Mesenchymal stem cell (in vitro differentiated cells and primary cell): ENCODE data around the gene FA2H.
"Not testable (repeated sequence)": the region's sequence is repeated elsewhere in the genome, so short reads cannot be mapped to it uniquely, and the experiment has no call there.

Experiments used
- DNase-seq: peaks from one replicate; pipeline ENCODE4 v3.0.0-alpha.2; 2013
- H2AFZ ChIP-seq: one replicate; pipeline ENCODE4 v1.6.1; 2013; ENCODE audit warnings: low read depth, mild to moderate bottlenecking, control low read depth, inconsistent platforms, low read length, moderate library complexity
- H2AK5ac ChIP-seq: 2 replicates; pipeline ENCODE4 v1.6.1; 2013; ENCODE audit warnings: low read length, moderate library complexity, mild to moderate bottlenecking, inconsistent platforms; ENCODE audit not compliant: severe bottlenecking
- H2BK120ac ChIP-seq: one replicate; pipeline ENCODE4 v1.6.1; 2013; ENCODE audit warnings: low read depth, mild to moderate bottlenecking, inconsistent platforms, low read length, moderate library complexity
- H2BK12ac ChIP-seq, 2 experiments: one replicate each; pipeline ENCODE4 v1.6.1; 2013; ENCODE audit warnings: inconsistent platforms in 2 of 2, low read length in 2 of 2, mild to moderate bottlenecking in 2 of 2, moderate library complexity in 2 of 2, control low read depth in 1 of 2
- H2BK15ac ChIP-seq: one replicate; pipeline ENCODE4 v1.6.1; 2013; ENCODE audit warnings: mild to moderate bottlenecking, low read depth, inconsistent platforms; ENCODE audit not compliant: poor library complexity, severe bottlenecking
- H2BK5ac ChIP-seq: 2 replicates; pipeline ENCODE4 v1.6.1; 2013; ENCODE audit warnings: low read depth, mild to moderate bottlenecking, low read length, control low read depth, inconsistent platforms; ENCODE audit not compliant: poor library complexity, severe bottlenecking
- H3K14ac ChIP-seq, 2 experiments: one replicate each; pipeline ENCODE4 v1.6.1; 2013; ENCODE audit warnings: inconsistent platforms in 2 of 2, low read length in 2 of 2, control low read depth in 1 of 2, mild to moderate bottlenecking in 1 of 2, moderate library complexity in 1 of 2
- H3K18ac ChIP-seq, 2 experiments: one replicate each; pipeline ENCODE4 v1.6.1; 2013; ENCODE audit warnings: inconsistent platforms in 2 of 2, low read length in 2 of 2, control low read depth in 1 of 2, low read depth in 1 of 2, mild to moderate bottlenecking in 1 of 2
- H3K23ac ChIP-seq, 2 experiments: one replicate each; pipeline ENCODE4 v1.6.1; 2013; ENCODE audit warnings: inconsistent platforms in 2 of 2, low read length in 2 of 2, mild to moderate bottlenecking in 2 of 2, moderate library complexity in 2 of 2, control low read depth in 1 of 2
- H3K27ac ChIP-seq: 2 replicates; pipeline ENCODE4 v1.5.1; 2013; ENCODE audit warnings: mild to moderate bottlenecking, moderate library complexity, low read length, control low read depth, inconsistent platforms; ENCODE audit not compliant: poor library complexity, severe bottlenecking
- H3K27me3 ChIP-seq, 2 experiments: 2 replicates each; pipeline versions ENCODE4 v1.6.1 to v1.7.0; 2013; ENCODE audit warnings: low read length in 2 of 2, mild to moderate bottlenecking in 2 of 2, moderate library complexity in 2 of 2, control low read depth in 1 of 2, inconsistent platforms in 1 of 2; ENCODE audit not compliant: control insufficient read depth in 1 of 2, insufficient read depth in 1 of 2
- H3K36me3 ChIP-seq, 2 experiments: 2 replicates each; pipeline versions ENCODE4 v1.6.1 to v1.7.0; 2013; ENCODE audit warnings: low read length in 2 of 2, control low read depth in 1 of 2, inconsistent platforms in 1 of 2, low read depth in 1 of 2, mild to moderate bottlenecking in 1 of 2; ENCODE audit not compliant: insufficient read depth in 2 of 2, control insufficient read depth in 1 of 2
- H3K4ac ChIP-seq, 2 experiments: one replicate each; pipeline ENCODE4 v1.6.1; 2013; ENCODE audit warnings: inconsistent platforms in 2 of 2, low read length in 2 of 2, mild to moderate bottlenecking in 2 of 2, moderate library complexity in 2 of 2, control low read depth in 1 of 2, low read depth in 1 of 2
- H3K4me1 ChIP-seq: 2 replicates; pipeline ENCODE4 v1.6.1; 2013; ENCODE audit warnings: low read depth, low read length, control low read depth; ENCODE audit not compliant: control insufficient read depth, insufficient read depth
- H3K4me2 ChIP-seq: 2 replicates; pipeline ENCODE4 v1.6.1; 2013; ENCODE audit warnings: low read length, mild to moderate bottlenecking, inconsistent platforms; ENCODE audit not compliant: poor library complexity, severe bottlenecking
- H3K4me3 ChIP-seq, 2 experiments: 2 replicates each; pipeline versions ENCODE4 v1.5.1 to v1.7.0; 2013; ENCODE audit warnings: low read length in 2 of 2, mild to moderate bottlenecking in 2 of 2, control low read depth in 1 of 2, low read depth in 1 of 2; ENCODE audit not compliant: insufficient read depth in 1 of 2
- H3K79me1 ChIP-seq: replicated peaks from 2 replicates; pipeline ENCODE4 v1.6.1; 2013; ENCODE audit warnings: mild to moderate bottlenecking, control low read depth, low read length, inconsistent platforms; ENCODE audit not compliant: poor library complexity, severe bottlenecking
- H3K9ac ChIP-seq: 2 replicates; pipeline ENCODE4 v1.7.0; 2013; ENCODE audit warnings: mild to moderate bottlenecking, low read length, moderate library complexity
- H3K9me3 ChIP-seq: 2 replicates; pipeline ENCODE4 v1.7.0; 2013; ENCODE audit warnings: mild to moderate bottlenecking, low read length; ENCODE audit not compliant: control insufficient read depth
- H4K8ac ChIP-seq: one replicate; pipeline ENCODE4 v1.6.1; 2013; ENCODE audit warnings: inconsistent platforms, mild to moderate bottlenecking, low read length, moderate library complexity
- H4K91ac ChIP-seq: one replicate; pipeline ENCODE4 v1.6.1; 2013; ENCODE audit warnings: mild to moderate bottlenecking, low read length, inconsistent platforms
- WGBS: methylation state at CpG from one replicate; pipeline ENCODE4 v1.1.7; 2013; ENCODE audit warnings: mixed read lengths; 5-methylcytosine and 5-hydroxymethylcytosine counted together

Gene FA2H

DNA sequence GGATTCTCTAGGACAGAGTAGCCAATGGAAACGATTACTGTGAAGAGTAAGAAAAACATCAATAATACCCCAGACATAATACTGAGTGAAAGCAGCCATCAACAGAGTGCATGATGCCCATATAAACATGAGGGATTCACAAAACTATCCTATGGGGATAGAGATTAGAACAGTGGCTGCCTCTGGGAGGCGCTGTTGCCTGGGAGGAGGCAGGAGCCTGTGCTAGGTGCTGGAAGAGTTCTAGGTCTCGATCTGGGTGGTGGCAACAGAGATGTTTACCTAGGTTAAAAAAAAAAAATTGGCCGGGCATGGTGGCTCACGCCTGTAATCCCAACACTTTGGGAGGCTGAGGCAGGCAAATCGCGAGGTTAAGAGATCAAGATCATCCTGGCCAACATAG is 7.9 kb downstream of the FA2H start:
- 77% methylated on average over 6 of the region's 7 CpGs for WGBS

DNA sequence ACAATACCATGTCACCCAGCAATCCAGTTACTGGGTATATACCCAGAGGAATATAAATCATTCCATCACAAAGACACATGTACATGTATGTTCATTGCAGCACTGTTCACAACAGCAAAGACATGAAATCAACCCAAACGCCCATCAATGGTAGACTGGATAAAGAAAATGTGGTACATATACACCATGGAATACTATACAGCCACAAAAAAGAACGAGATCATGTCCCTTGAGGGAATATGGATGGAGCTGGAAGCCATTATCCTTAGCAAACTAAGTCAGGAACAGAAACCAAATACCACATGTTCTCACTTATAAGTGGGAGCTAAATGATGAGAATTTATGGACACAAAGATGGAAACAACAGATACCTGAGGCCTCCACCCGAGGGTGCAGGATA is 10.4 kb downstream of the FA2H start:
- not testable (repeated sequence) for H3K18ac ChIP-seq, H2AK5ac ChIP-seq, H3K14ac ChIP-seq, H2AFZ ChIP-seq, H3K79me1 ChIP-seq, H3K36me3 ChIP-seq, H3K4me1 ChIP-seq, H4K91ac ChIP-seq, H2BK5ac ChIP-seq, H3K23ac ChIP-seq, H2BK15ac ChIP-seq, H3K4me2 ChIP-seq, H2BK120ac ChIP-seq, DNase-seq, H3K27ac ChIP-seq, H2BK12ac ChIP-seq, H3K4me3 ChIP-seq, H4K8ac ChIP-seq, H3K9ac ChIP-seq, H3K9me3 ChIP-seq, H3K4ac ChIP-seq
- H3K27me3 ChIP-seq, result peaks cover 12 to 49% of the 10 kb centered on the region in 2 experiments
- no CpG with 5 or more reads among the region's 3 CpGs for WGBS

More for the DNA sequence above, 7.9 kb downstream of the FA2H start:
- H3K79me1 ChIP-seq, result no peaks in the 10 kb centered on the region
- H3K36me3 ChIP-seq, result no peaks in the 10 kb centered on the region
- no peak overlapping the region for H3K18ac ChIP-seq
- H2BK5ac ChIP-seq, result no peak overlapping the region
- no peak overlapping the region for H3K9ac ChIP-seq
- H3K23ac ChIP-seq, result no peak overlapping the region
- no peaks in the 10 kb centered on the region for H3K4me1 ChIP-seq
- H2AFZ ChIP-seq, result no peak overlapping the region
- peaks cover 5% of the 10 kb centered on the region for H3K9me3 ChIP-seq
- no peak overlapping the region for H3K14ac ChIP-seq
- no peak overlapping the region for H4K8ac ChIP-seq
- no peak overlapping the region for H3K4me3 ChIP-seq
- peaks cover 28 to 73% of the 10 kb centered on the region in 2 experiments for H3K27me3 ChIP-seq
- H3K27ac ChIP-seq, result no peak overlapping the region
- H3K4me2 ChIP-seq, result no peak overlapping the region
- H3K4ac ChIP-seq, result no peak overlapping the region
- no peak overlapping the region for H2AK5ac ChIP-seq
- no peak overlapping the region for H2BK120ac ChIP-seq
- H2BK12ac ChIP-seq, result no peak overlapping the region
- H4K91ac ChIP-seq, result no peak overlapping the region
- no peak for DNase-seq
- H2BK15ac ChIP-seq, result no peak overlapping the region

DNA sequence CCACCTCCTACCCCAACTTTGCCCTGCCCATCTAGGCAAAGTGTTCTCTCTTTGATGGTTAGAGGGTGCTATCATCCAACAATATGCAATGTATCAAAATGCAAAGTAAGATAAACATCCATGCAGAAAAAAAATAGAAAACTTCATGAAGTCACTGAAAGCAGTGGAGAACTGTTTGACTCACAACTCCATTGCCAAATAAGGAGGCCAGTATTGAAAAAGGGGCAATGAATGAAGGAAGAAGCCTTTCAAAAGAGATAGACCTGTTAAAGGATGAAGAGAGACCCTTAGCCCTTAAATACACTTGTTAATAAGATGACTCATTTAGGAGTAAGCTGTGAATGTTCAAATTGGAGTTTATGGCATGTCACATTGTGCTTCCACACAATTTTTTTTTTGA is 13.0 kb downstream of the FA2H start:
- no peaks in the 10 kb centered on the region for H3K36me3 ChIP-seq
- no peak overlapping the region for H3K18ac ChIP-seq

DNA sequence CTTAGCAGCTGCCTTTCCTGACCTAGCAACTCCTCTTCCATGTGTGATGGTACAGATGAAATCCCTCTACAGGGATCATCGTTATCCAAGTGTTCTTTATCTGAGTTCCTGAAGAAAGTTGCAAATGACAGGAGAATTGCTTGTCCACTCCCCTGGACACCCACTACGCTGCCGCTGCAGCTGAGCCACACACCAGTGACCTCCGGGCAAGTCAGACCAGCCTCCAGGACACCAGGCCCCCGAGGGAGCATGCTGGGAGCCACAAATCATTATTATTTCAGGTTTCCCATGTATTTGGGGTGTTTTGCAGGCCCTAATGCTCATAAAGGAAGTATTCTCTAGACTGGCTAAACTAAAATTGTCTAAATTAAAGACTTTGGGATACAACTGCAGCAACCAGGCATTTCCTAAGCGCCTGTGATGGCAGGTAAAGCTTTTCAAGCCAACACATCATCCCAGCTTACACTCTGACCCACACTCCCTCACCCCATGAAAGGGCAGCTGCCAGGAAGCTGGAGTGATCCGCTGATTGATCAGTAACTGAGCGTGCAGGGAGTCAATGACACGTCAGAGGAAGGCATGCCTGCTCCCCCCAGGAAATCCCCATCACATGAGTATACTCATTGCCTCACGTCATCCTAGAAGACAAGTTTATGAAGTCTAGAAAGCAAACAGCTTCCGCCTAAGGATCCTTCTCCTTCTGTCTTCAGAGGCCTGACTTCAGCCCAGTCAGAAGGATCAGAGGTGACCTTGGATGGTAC is 14.4 kb downstream of the FA2H start:
- Histone ChIP-seq H2BK15ac (no peak overlapping the region), H3K14ac (no peak overlapping the region), H3K4ac (no peak overlapping the region), H3K4me1 (peaks cover 4% of the 10 kb centered on the region), H3K9ac (no peak overlapping the region), H2BK5ac (no peak overlapping the region), H3K4me3 (no peak overlapping the region), H2AK5ac (no peak overlapping the region), H4K8ac (no peak overlapping the region), H3K27me3 (peaks cover 0 to 21% of the 10 kb centered on the region in 2 experiments), H3K18ac (no peak overlapping the region), H2BK12ac (no peak overlapping the region), H3K23ac (no peak overlapping the region), H4K91ac (no peak overlapping the region), H3K79me1 (no peaks in the 10 kb centered on the region), H3K27ac (peak overlapping the region; percentile 21), H2BK120ac (no peak overlapping the region), H3K9me3 (no peaks in the 10 kb centered on the region), H3K4me2 (no peak overlapping the region), H3K36me3 (no peaks in the 10 kb centered on the region), H2AFZ (peak overlapping the region; percentile 53)
- WGBS, result 67% methylated on average over 11 of the region's 11 CpGs
- peak; percentile 68 for DNase-seq

More for the DNA sequence above, 13.0 kb downstream of the FA2H start:
- Histone ChIP-seq H3K4me1 (peaks cover 4% of the 10 kb centered on the region), H2BK5ac (no peak overlapping the region), H2BK12ac (no peak overlapping the region), H3K27ac (no peak overlapping the region), H3K27me3 (peaks cover 0 to 25% of the 10 kb centered on the region in 2 experiments), H3K14ac (no peak overlapping the region), H3K4me3 (no peak overlapping the region), H2AK5ac (no peak overlapping the region), H3K79me1 (no peaks in the 10 kb centered on the region), H4K8ac (no peak overlapping the region), H3K4me2 (no peak overlapping the region), H3K23ac (no peak overlapping the region), H3K9ac (no peak overlapping the region), H3K9me3 (no peaks in the 10 kb centered on the region), H3K4ac (no peak overlapping the region), H4K91ac (no peak overlapping the region), H2BK15ac (no peak overlapping the region), H2BK120ac (no peak overlapping the region), H2AFZ (no peak overlapping the region)
- no peak for DNase-seq
